Stimulated activated CD8-positive, alpha-beta memory T cell treated with anti-CD3 and anti-CD28 coated beads, Interleukin-7, amount 100 ng/mL, for 48 hours (primary cell): Measurements from ENCODE around the gene CEP57L1.
"Not testable (repeated sequence)": the region's sequence is repeated elsewhere in the genome, so short reads cannot be mapped to it uniquely, and the experiment has no call there.

ENCODE experiments used
- DNase-seq, 2 donors: peaks; one replicate each; pipeline ENCODE4 v3.0.0-alpha.2; 2020; ENCODE audit warnings: low read depth in 1 of 2; ENCODE audit errors: extremely low read depth in 1 of 2

CEP57L1 gene

DNA sequence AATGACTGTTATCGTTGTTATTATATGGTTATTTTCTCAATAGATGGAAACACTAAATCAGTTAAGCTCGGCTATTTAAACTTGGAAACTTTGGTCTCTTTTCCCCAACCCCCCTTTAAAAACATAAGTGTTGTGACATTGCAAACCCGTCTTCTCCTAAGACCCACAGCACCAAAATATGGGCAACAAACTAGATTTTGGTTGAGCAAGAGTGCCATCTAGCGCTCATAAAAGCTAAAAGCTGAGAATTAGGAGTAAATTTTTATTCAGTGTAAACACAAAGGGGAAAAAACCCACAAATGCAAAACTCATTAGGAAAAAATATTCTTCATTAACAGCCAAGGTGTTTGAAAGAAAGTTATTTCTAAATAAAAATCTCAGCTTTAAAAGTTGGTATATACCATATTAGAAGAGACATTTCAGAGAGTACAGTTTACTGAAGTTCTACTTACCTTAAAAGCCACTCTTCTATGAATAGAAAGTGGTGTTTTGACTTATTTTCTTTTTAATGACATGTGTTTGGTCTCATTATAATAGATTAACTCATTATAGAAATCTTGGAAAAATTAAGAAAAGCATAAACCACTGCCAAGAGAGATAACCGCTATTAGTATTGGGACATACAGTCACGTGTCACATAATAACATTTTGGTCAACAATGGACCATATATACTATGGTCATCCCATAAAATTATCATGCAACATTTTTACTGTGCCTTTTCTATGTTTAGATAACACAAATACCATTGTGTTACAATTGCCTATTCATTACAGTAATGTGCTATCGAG lies 21.8 kb upstream of the CEP57L1 start:
- no peak for DNase-seq

DNA sequence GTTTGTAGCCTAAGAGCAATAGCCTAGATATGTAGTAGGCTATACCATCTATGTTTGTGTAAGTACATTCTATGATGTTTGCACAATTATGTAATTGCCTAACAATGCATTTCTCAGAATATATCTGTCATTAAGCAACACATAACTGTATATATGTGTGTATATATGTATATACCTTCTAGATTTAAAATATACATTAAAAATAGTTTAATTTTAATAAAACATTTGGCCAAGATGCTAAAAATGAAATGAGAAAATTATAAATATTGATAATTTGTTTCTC lies 21.2 kb upstream of the CEP57L1 start:
- no peak for DNase-seq

DNA sequence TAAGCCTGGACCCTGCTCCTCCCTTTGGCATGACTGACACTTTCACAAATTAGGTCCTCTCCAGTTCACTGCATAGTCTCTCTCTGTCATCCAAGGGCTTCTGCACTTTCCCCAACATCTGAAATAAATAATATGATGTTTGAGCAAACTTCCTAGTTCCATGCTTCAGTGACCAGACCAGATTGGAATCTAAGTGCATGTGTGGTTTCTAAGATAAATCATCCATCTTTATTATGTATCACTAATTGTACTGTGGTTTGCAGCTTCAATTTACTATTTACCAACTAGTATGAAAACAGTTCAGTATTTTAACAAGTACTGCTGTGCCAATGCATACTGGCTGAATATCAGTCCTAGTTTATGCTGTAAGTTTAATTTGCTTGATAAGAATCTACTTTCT lies 19.4 kb upstream of the CEP57L1 start:
- DNase-seq, result no peak

DNA sequence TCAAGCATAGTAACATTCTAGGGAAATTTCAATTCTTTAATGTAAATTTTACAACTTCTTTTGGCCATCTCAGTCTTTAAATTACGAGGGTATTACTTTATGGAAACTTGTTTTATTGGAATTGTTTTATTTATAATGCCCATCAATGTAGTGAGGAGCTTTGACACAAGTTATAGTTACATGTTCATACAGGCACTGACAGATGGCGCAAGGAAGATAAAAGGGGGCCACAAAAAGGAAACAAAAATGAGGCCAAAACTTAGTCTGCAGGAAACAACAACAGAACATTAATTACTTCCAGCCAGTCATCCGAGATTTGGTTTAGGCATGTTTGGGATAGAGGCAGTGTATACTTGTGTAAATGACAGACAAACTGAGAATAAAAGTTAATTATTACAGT lies 18.9 kb upstream of the CEP57L1 start:
- no peak for DNase-seq

DNA sequence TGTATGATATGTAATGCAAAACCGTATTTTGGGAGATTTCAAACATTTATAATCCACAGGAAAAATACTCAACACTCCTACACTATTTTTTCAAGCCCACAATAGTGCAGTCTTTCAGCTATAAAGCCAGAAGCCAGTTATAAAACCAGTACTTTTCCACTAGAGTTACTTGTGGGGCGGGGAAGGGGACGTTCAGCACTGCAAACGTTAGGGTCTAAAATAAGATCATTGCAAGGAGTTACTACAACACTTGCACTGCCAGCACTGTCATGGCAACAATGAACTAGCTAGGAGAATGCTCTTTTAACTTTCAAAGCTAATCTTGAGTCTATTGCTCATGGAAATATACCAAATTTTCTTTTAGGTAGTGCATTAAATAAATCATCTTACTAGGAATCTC lies 15.3 kb upstream of the CEP57L1 start:
- no peak for DNase-seq

DNA sequence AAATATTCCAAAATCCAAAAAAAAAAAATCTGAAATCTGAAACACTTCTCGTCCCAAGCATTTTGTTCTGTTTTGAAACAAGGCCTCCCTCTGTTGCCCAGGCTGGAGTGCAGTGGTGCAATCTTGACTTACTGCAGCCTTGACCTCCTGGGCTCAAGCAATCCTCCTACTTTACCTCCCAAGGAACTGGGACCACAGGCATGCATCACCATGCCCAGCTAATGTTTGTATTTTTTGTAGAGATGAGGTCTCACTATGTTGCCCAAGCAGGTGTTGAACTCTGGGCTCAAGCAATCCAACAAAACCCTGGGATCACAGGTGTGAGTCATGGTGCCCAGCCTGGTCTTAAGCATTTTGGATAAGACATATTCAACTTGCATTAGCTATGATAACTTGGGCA lies 14.3 kb upstream of the CEP57L1 start:
- DNase-seq, result no peak

DNA sequence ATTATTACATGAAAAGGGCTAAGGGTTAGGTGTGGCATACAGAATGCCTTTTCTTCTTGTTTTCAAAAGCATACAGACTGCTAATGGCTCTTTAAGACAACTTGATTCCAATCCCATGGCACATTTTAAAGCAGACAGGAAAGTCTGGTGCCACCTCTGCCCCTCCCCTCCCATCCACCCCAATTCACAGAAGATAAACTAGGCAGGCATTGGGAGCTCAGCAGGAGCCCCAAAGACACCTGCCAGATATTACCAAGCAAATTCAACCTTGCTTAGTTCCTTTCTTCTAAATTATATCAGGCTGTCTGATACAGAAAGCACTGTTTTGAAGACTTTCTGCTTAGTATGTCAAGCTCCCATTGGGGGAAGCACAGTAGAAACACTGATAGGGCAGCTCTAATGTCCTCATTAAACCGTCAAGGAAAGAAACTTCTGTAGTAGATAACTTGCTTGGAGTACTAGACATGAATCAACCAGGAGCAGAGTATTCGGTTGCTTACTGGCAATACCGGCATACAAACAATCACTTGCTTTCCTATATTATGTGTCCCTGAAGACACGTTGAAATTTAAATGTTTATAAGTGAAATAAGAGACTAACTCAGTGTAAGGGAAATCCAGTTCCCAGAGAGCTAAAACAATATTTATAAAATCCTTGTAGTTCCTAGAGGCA lies 13.7 kb upstream of the CEP57L1 start:
- DNase-seq, result no peak

DNA sequence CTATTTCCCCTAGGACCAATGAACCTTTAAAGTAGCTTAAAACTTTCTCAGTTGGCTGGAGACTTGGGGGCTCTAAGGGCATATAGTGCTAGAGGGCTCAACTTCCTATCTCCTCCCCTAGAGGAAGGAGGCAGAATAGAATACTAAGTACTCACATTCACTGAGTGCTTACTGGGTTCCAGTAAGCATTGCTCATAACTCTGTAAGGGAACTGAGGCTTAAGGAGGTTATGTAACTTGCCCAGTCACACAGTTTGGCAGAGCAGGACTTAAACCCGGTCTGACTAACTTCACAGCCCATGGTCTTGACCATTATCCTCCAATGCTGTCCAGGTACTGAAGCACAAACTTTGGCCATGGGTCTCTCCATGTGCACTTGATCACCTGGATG lies 13.1 kb upstream of the CEP57L1 start:
- DNase-seq, result no peak

DNA sequence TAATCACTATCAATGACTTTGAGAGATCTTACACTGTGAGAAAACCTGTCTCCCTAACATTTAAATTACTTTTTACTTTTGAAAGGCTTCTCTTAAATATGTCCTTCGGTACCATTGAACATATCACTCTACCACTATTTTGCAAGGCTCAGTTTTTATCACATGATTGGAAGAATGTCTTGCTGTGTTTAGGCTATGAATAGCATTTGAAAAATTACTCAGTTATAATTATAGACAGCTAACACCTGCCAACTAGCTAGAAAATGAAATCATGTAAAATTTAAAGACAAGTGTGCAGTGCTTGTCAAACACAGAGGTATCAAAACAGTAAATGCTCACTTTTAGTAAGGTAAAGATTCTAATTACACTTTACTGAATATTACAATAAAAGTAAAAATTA lies 11.7 kb upstream of the CEP57L1 start:
- DNase-seq, result no peak

DNA sequence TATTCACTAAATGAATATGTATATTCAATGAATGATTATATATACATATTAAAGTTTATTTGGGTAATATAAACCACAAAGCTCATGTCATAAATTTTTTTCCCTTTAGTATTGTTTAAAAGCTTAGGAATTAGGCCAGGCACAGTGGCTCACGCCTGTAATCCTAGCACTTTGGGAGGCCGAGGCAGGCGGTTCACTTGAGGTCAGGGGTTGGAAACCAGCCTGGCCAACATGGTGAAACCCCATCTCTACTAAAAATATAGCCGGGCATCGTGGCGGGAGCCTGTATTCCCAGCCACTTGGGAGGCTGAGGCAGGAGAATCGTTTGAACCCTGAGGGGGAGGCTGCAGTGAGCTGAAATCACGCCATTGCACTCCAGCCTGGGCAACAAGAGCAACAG lies 11.2 kb upstream of the CEP57L1 start:
- DNase-seq, result not testable (repeated sequence)

DNA sequence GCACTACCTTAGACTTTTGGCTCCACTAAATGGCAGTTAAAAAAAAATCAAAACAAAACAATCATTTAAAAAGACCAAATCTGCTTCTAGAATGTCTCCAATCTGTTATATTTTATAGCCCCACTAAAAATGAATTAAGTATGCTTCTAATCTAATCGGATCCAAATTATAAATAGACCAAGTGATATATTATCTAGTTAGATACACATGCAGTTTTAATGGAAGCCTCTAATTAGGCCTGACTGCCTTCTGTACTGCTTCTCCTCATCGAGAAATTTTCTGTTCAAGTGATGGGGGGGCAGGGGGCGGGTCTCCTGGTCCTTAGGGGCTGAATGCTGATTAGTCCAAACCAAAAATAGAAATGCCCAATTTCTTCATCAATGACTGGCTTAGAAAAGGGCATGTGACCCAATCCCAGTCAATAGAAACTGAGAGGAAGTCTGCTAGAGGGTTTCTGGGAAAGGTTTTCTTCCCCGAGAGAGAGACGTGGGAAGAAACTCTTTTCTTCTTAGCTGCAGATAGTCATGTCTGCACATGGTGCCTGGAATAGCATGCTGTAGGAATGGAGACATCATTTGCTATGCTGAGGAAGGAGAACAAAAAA lies 7.5 kb upstream of the CEP57L1 start:
- DNase-seq, result no peak

DNA sequence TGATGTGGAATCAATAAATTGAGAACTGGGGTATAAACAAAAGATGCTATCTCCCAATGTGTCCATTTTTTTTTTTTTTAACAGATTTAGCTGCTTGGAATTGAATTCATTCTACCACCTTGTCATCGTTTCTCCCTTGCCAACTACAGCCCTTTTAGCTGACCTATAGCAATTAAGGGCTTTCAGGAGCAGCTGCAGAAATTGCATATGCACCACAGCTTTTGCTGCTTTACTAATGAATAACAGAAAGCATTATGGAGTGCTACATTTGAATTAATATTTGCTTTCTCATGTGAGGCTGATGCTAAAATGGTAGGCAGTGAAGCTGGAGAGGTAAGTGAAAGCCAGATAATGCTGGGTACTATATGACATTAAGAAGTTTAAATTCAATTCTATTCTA lies 6.3 kb upstream of the CEP57L1 start:
- no peak for DNase-seq

DNA sequence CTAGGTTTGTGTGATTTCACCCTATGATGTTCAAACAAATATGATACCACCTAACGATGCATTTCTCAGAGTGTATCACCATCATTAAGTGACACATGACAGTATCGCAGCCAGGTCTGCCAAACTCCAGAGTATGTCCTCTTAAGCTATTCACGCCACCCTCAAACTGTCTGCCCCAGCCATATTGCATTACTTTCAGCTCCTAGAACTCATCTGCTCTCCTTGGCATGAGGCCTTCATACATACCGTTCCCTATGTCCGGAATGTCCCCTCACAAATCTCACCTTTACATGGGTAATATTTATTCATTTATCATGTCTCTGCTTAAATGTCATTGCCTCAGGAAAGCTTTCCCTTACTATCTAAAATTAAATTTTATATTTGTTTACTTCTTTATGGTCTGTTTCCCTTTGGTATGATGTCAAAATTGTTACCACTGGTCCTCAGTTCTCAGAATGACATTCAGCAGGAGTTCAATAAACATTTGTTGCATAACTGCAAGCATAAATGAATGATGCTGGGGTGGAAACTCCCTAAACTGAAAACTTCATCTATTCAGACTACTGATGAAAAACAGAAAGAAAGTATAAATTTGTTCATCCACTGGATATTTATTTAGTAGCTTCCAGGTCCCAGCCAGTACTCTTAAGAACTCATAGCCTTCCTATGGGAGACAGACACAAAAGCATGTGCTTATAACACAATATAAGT lies 3.8 kb upstream of the CEP57L1 start:
- DNase-seq, result no peak

DNA sequence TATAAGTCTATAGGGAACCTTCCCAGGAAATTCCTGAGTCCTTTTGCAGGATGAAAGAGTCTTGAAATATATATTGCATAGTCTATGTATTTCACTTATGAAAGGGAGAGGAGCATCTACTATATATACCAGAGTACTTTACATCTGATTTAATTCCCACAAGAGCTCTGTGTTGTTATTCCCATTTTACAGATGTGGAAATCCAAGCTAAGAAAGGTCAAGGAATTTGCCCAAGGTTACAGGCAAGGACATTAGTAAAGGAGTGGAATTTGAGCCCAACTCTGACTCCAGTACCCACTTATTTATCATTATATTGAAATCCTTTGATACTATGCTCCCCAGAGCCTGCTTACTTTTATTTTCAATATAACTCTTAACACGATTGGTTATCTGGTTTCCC lies 3.2 kb upstream of the CEP57L1 start:
- DNase-seq, result no peak

DNA sequence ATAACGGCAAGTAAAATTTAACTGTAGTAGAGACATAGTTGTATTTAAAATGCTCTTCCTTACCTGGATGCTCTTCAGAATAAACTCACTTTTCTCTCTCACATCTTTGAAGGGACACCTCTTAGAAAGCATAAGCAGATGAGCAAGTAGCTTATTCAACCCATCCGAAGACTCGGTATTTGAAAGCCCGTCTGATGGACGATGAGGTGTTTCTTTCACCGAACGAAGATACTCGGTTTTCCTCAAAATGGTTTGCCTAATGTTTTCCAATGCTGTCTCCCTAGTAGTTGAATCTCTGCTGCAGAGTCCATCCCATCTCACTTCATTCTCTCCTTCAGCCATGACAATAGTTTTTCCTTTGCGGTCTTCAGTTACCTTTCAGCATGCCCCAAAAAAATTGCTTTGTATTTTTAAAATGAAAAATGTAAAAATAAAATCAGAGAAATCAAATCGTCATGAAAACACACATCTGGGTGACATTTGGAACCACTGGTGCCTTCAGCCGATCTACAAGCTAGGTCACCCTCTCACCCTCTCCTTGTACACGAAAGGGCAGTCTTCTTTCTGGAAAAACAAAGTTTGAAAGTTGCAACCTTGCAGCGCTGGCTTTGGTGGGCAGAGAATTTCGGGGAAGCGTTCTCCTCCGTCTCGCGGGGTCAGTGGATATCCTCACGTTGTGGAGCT lies 1.4 kb upstream of the CEP57L1 start:
- DNase-seq, result no peak

DNA sequence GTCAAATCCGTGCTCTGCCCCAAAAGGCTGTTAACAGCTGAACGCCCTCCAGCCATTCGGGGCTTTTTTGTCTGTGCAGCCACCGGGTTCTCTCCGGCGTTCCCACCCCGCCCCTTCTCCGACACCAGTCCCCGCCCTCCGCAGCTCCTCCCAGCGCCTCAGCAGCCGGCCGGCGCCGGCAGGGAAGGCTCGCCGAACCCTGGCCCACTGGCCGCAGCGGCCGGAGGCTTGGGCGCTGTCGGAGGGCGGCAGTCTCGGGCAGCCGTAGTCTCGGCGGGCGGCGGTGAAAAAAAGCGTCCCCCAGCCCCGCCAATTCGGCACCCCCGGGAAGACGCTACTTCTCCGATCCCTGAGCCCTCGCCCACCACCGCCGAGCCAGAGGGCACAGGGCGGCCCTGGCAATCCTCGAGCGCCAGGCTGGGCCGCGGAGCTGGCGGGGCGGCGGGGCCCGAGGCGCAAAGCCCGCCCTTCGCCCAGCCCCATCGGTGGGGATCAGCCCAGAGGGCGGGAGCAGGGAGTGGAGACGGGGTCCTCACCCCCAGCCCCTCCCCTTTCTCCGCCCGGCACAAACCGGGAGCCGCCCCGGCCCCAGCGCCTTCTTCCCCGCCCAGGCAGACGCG lies 781 bp upstream of the CEP57L1 start, which contains the start of gene SESN1:
TSS of gene SESN1 (minus strand) at position 431 of the 620 bp plus-strand sequence. CDS start 773 bp downstream, outside the sequence.
- DNase-seq, result peak; percentile 73 to 96

DNA sequence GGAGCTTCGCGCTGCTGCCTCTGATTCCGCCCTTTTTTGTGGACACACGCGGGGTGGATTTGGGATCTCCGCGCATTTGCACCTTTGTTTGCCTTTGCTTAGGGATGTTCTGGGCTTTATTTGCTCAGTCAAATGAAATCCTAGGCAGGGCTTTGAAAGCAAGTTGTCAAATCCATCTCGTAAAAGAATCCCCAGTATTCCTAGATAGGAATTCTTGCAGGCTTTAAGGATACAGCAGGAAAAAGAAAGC lies 453 bp downstream of the CEP57L1 start:
- no peak for DNase-seq

DNA sequence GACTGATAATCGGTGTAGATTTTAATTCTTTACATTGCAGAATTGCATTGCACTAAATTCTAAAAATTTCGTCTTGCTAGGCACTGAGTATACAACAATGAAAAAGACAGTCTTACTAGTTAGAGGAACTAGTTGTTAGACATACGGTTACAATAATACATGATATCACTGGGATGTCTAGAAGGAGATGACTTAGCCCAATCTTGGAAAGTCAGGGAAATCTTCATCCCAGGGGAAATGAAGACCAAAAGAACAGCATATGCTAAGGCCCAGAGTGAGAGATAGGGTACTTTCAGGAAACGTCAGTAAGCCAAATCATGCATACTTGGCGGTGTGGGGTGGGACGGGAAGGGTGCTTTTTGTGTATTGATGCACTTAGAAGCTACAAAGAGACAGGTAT lies 901 bp downstream of the CEP57L1 start:
- DNase-seq, result no peak

DNA sequence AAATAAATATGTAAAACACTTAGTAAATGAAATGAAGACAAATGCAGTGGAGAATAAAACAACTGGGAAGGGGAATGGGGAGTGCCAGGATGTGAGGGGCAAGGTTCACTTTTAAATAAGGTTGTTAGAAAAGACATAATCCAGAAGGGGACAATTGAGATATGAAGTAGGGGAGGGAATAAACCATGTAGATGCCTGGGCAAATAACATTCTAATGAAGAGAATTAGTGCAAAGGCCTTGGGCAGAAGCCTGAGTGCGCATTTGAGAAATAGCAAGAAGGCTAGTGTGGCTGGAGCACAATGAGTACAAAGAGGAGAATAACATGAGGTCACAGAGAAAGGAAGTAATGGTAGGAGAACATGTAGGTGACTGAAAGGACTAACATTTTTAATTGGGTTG lies 2.4 kb downstream of the CEP57L1 start:
- DNase-seq, result no peak

DNA sequence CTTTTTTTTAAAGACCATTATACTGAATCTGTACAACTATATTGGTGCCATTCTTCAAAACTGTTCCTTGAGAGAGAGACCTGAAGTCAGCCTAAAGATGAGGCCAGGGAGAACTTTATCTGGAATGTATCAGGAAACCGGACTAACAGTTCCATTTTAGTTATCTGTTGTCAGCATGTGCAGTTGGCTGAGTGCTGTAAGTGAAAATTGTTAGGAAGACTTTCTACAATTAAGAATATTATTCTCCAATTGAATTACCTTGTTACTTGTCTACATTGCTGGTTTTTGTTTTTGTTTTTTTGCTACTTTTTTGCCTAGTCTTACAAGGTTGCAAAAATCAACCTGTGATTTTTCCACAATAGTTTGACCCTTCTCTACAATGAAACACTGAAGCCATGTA lies 7.5 kb downstream of the CEP57L1 start:
- DNase-seq, result no peak

DNA sequence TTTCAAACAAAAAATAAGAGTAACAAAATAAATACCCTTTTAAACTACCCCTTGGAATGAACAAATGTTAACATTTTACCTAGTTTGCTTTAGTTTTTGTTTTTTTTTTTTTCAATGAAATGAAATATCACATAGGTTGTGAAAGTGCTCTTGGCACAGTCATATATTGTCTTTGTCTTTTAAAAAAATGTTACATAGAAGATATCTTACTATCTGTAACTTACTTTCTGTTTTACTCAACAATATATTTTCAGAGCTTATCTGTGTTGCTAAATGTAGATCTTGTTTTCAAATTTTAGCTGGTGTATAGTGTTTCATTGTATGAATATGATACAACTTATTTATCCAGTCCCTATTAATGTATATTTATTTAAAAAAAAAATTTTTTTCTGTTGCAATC lies 8.6 kb downstream of the CEP57L1 start:
- no peak for DNase-seq
